ENCODE results near the gene YWHAE. TPM values are rescaled to one million over a fixed set of nuclear protein-coding genes. Genes with fewer than 3 reads are reported as not detected.
"Not testable (repeated sequence)": the region's sequence is repeated elsewhere in the genome, so short reads cannot be mapped to it uniquely, and the experiment has no call there.

The YWHAE gene
- total and polyA plus RNA-seq, 5 donors: 366 to 570 (median 535) TPM

GRCh38 chr17:1413281-1413791 lies 13.3 kb upstream of the YWHAE start:
- Histone ChIP-seq H3K4me3 (ENCODE audit: low read length) (no peak overlapping the region), H3K27me3 (ENCODE audit: control insufficient read depth, insufficient read depth) (no peaks in the 10 kb centered on the region), H3K9me3 (ENCODE audit: control insufficient read depth, low read length) (no peaks in the 10 kb centered on the region), H3K4me1 (ENCODE audit: control insufficient read depth, insufficient read depth, low read length) (peaks cover 14% of the 10 kb centered on the region), H3K27ac (ENCODE audit: low read length) (peak overlapping the region; percentile 63)
- DNase-seq: peak; percentile 88 to 92 (median 90)
- ATAC-seq: peak; percentile 95 to 96
- intact Hi-C loops (cut with DNase I): no loop called here
- 39% methylated on average over 6 of the region's 6 CpGs for WGBS

GRCh38 chr17:1412185-1413110 lies 12.4 kb upstream of the YWHAE start:
- Histone ChIP-seq H3K9me3 (ENCODE audit: control insufficient read depth, low read length) (no peaks in the 10 kb centered on the region), H3K27me3 (ENCODE audit: control insufficient read depth, insufficient read depth) (no peaks in the 10 kb centered on the region), H3K4me1 (ENCODE audit: control insufficient read depth, insufficient read depth, low read length) (peaks cover 14% of the 10 kb centered on the region), H3K4me3 (ENCODE audit: low read length) (no peak overlapping the region), H3K27ac (ENCODE audit: low read length) (peak overlapping the region; percentile 63)
- intact Hi-C loops (cut with DNase I): no loop called here
- ATAC-seq (peak; percentile 56 to 75), DNase-seq (peak in 2 of 3 donors; percentile 42 to 72)
- WGBS: 75% methylated on average over 27 of the region's 27 CpGs

- 93% methylated on average over 4 of the region's 4 CpGs for WGBS
- intact Hi-C loops (cut with DNase I): no loop called here
- no peak overlapping the region for H3K27ac ChIP-seq (ENCODE audit: low read length)
- ATAC-seq (no peak), DNase-seq (no peak)
- H3K4me3 ChIP-seq (ENCODE audit: low read length): no peak overlapping the region
- H3K4me1 ChIP-seq (ENCODE audit: control insufficient read depth, insufficient read depth, low read length): peaks cover 3% of the 10 kb centered on the region
- H3K9me3 ChIP-seq (ENCODE audit: control insufficient read depth, low read length): no peaks in the 10 kb centered on the region
- no peaks in the 10 kb centered on the region for H3K27me3 ChIP-seq (ENCODE audit: control insufficient read depth, insufficient read depth)
Measured at GRCh38 chr17:1402262-1402586, 2.2 kb upstream of the YWHAE start.

GRCh38 chr17:1398931-1399678 lies 917 bp downstream of the YWHAE start:
- peaks cover 3% of the 10 kb centered on the region for H3K4me1 ChIP-seq (ENCODE audit: control insufficient read depth, insufficient read depth, low read length)
- WGBS: under 1% methylated on average over 41 of the region's 41 CpGs
- H3K4me3 ChIP-seq (ENCODE audit: low read length): peak overlapping the region; percentile 97
- no peaks in the 10 kb centered on the region for H3K9me3 ChIP-seq (ENCODE audit: control insufficient read depth, low read length)
- H3K27me3 ChIP-seq (ENCODE audit: control insufficient read depth, insufficient read depth): no peaks in the 10 kb centered on the region
- ATAC-seq (peak; percentile 55 to 62), DNase-seq (peak in 1 of 3 donors; percentile 81)
- H3K27ac ChIP-seq (ENCODE audit: low read length): peak overlapping the region; percentile 99
- intact Hi-C loops (cut with DNase I): loop anchor here in 1 of 4 donors (5.0 kb wide), 1 partner anchor 37 kb away; no protein-coding TSS in a partner anchor

- ATAC-seq (no peak), DNase-seq (no peak)
- H3K9me3 ChIP-seq (ENCODE audit: control insufficient read depth, low read length): no peaks in the 10 kb centered on the region
- H3K27ac ChIP-seq (ENCODE audit: low read length): no peak overlapping the region
- 3% methylated on average over 2 of the region's 2 CpGs for WGBS
- intact Hi-C loops (cut with DNase I): loop anchor here in 1 of 4 donors (5.0 kb wide), 1 partner anchor 36 kb away; no protein-coding TSS in a partner anchor
- H3K27me3 ChIP-seq (ENCODE audit: control insufficient read depth, insufficient read depth): no peaks in the 10 kb centered on the region
- H3K4me1 ChIP-seq (ENCODE audit: control insufficient read depth, insufficient read depth, low read length): peaks cover 6% of the 10 kb centered on the region
- H3K4me3 ChIP-seq (ENCODE audit: low read length): peak overlapping the region; percentile 97
Measured at GRCh38 chr17:1398028-1398427, 2.0 kb downstream of the YWHAE start.

- not testable (repeated sequence) for H3K4me3 ChIP-seq (ENCODE audit: low read length); H3K27ac ChIP-seq (ENCODE audit: low read length); DNase-seq; H3K27me3 ChIP-seq (ENCODE audit: control insufficient read depth, insufficient read depth); ATAC-seq; H3K9me3 ChIP-seq (ENCODE audit: control insufficient read depth, low read length)
- WGBS: 88% methylated on average over 26 of the region's 26 CpGs
- H3K4me1 ChIP-seq (ENCODE audit: control insufficient read depth, insufficient read depth, low read length): peaks cover 13% of the 10 kb centered on the region
- intact Hi-C loops (cut with DNase I): loop anchor here in 1 of 4 donors (5.0 kb wide), 1 partner anchor 34 kb away; no protein-coding TSS in a partner anchor
Measured at GRCh38 chr17:1395876-1396665, 4.0 kb downstream of the YWHAE start.

- intact Hi-C loops (cut with DNase I): no loop called here
Measured at GRCh38 chr17:1391577-1391976, 8.4 kb downstream of the YWHAE start.

GRCh38 chr17:1390432-1391367 lies 9.3 kb downstream of the YWHAE start:
- Histone ChIP-seq H3K27ac (ENCODE audit: low read length) (peak overlapping the region; percentile 42), H3K27me3 (ENCODE audit: control insufficient read depth, insufficient read depth) (no peaks in the 10 kb centered on the region), H3K9me3 (ENCODE audit: control insufficient read depth, low read length) (no peaks in the 10 kb centered on the region), H3K4me3 (ENCODE audit: low read length) (peak overlapping the region; percentile 33), H3K4me1 (ENCODE audit: control insufficient read depth, insufficient read depth, low read length) (peaks cover 19% of the 10 kb centered on the region)
- 10% methylated on average over 6 of the region's 6 CpGs for WGBS
- no peak for DNase-seq
- peak; percentile 70 to 77 for ATAC-seq
- intact Hi-C loops (cut with DNase I): no loop called here

More at GRCh38 chr17:1391577-1391976, 8.4 kb downstream of the YWHAE start:
- Histone ChIP-seq H3K27ac (ENCODE audit: low read length) (peak overlapping the region; percentile 88), H3K4me1 (ENCODE audit: control insufficient read depth, insufficient read depth, low read length) (peaks cover 19% of the 10 kb centered on the region), H3K27me3 (ENCODE audit: control insufficient read depth, insufficient read depth) (no peaks in the 10 kb centered on the region), H3K9me3 (ENCODE audit: control insufficient read depth, low read length) (no peaks in the 10 kb centered on the region), H3K4me3 (ENCODE audit: low read length) (no peak overlapping the region)
- WGBS: 87% methylated on average over 9 of the region's 9 CpGs
- ATAC-seq (no peak), DNase-seq (no peak)

- H3K9me3 ChIP-seq (ENCODE audit: control insufficient read depth, low read length); H3K27me3 ChIP-seq (ENCODE audit: control insufficient read depth, insufficient read depth); ATAC-seq; H3K4me3 ChIP-seq (ENCODE audit: low read length); DNase-seq; intact Hi-C loops (cut with DNase I): not testable (repeated sequence)
- peaks cover 21% of the 10 kb centered on the region for H3K4me1 ChIP-seq (ENCODE audit: control insufficient read depth, insufficient read depth, low read length)
- 66% methylated on average over 22 of the region's 22 CpGs for WGBS
- H3K27ac ChIP-seq (ENCODE audit: low read length): peak overlapping the region; percentile 26
Measured at GRCh38 chr17:1387490-1388227, 12.4 kb downstream of the YWHAE start.
